HG03342 (cell line): ENCODE measurements around the gene MYBPHL.
A peak's percentile ranks its signal among the peaks of the same experiment; 100 is the strongest.

ENCODE experiments used
- ATAC-seq: cut with Tn5 transposase; IDR thresholded peaks from one replicate; pipeline ENCODE4 v1.9.1; 2021; ENCODE audit warnings: mild to moderate bottlenecking, moderate library complexity; ENCODE audit not compliant: unreplicated experiment

The MYBPHL gene

GRCh38 chr1:109253803-109254620 lies 52.8 kb downstream of the MYBPHL start:
- ATAC-seq: no peak

GRCh38 chr1:109252893-109253802 lies 53.7 kb downstream of the MYBPHL start:
- ATAC-seq: no peak

GRCh38 chr1:109252167-109252892 lies 54.5 kb downstream of the MYBPHL start:
- no peak for ATAC-seq

GRCh38 chr1:109251277-109252166 lies 55.3 kb downstream of the MYBPHL start:
- no peak for ATAC-seq

GRCh38 chr1:109250454-109251276 lies 56.1 kb downstream of the MYBPHL start:
- no peak for ATAC-seq

GRCh38 chr1:109249654-109250401 lies 57.0 kb downstream of the MYBPHL start:
- ATAC-seq: peak; percentile 14

GRCh38 chr1:109248797-109249629 lies 57.8 kb downstream of the MYBPHL start, which contains the start of gene CELSR2:
Gene CELSR2, plus strand, starts transcription at chr1:109249539. Its CDS starts 541 bp downstream, at chr1:109250080.
- ATAC-seq: peak; percentile 78

GRCh38 chr1:109248444-109248796 lies 58.4 kb downstream of the MYBPHL start:
- ATAC-seq: no peak

- no peak for ATAC-seq
These were observed 59.1 kb downstream of the MYBPHL start for GRCh38 chr1:109247401-109248365.

GRCh38 chr1:109246141-109246551 lies 60.7 kb downstream of the MYBPHL start:
- ATAC-seq: no peak

GRCh38 chr1:109243860-109244552 lies 62.8 kb downstream of the MYBPHL start:
- ATAC-seq: no peak

GRCh38 chr1:109243221-109243620 lies 63.6 kb downstream of the MYBPHL start:
- no peak for ATAC-seq

- no peak for ATAC-seq
These were observed 64.4 kb downstream of the MYBPHL start for GRCh38 chr1:109242387-109242786.
